IPS-18c (cell line): ENCODE measurements around the gene ZNF319.

Experiments
- H3K4me3 ChIP-seq: 2 replicates; pipeline ENCODE4 v1.7.0; 2013; ENCODE audit warnings: low read depth, mild to moderate bottlenecking, low read length, moderate library complexity; ENCODE audit not compliant: insufficient read depth
- H3K9me3 ChIP-seq: one replicate; pipeline ENCODE4 v1.6.1; 2013; ENCODE audit warnings: mild to moderate bottlenecking, low read length, moderate library complexity; ENCODE audit not compliant: control insufficient read depth, insufficient read depth

The ZNF319 gene

GRCh38 chr16:57999971-58000705 lies at the start of gene ZNF319:
Gene ZNF319, minus strand, starts transcription at chr16:58000672. Its CDS starts 2,407 bp downstream, at chr16:57998265.
- no peaks in the 10 kb centered on the region for H3K9me3 ChIP-seq
- peak within 1 kb of the TSS; percentile 87 for H3K4me3 ChIP-seq

DNA sequence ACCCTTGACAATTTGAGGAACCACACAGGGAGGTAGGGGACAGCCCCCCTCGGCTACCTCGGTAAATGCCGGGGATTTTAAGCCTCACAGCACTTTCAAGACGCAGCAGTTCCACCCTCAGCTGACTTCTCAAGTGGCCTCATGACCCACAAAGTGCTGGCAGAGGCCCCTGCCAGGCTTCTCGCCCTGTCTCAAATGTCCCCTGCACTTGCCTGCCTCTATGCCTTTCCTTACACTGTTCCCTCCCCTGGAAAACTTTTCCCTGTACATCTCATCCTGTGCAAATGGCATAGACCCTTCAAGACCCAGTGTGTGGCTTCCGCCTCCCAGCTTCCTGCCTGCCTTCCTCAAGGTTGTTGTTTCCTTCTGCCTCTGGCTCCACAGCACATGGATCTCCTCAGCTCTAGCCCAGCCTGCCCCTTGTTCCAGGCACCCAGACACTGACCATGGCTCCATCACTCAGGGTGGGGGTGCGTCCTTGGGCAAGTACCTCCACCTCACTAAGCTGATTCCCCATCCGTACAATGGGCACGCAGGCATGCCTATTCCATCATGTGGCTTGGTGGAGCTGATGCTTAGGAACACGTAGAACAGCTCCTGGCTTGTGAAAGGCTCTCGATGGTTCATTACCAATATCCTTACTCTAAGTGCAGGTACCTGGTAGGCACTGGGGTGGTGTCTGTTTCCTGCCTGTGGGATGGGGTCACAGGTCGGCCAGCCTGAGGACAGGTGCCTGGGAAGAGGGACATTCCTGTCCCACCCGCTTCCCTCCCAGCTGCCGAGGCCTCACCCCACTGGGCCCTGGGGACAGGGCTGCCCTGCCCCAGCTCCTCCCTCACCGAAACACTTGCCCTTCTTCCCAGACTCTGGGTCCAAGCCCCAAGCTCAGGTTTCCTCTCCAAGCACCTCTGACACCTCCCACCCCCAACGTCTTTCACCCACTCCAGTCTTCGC lies 49.0 kb upstream of the ZNF319 start:
- H3K9me3 ChIP-seq: no peaks in the 10 kb centered on the region
- H3K4me3 ChIP-seq: no peak overlapping the region

DNA sequence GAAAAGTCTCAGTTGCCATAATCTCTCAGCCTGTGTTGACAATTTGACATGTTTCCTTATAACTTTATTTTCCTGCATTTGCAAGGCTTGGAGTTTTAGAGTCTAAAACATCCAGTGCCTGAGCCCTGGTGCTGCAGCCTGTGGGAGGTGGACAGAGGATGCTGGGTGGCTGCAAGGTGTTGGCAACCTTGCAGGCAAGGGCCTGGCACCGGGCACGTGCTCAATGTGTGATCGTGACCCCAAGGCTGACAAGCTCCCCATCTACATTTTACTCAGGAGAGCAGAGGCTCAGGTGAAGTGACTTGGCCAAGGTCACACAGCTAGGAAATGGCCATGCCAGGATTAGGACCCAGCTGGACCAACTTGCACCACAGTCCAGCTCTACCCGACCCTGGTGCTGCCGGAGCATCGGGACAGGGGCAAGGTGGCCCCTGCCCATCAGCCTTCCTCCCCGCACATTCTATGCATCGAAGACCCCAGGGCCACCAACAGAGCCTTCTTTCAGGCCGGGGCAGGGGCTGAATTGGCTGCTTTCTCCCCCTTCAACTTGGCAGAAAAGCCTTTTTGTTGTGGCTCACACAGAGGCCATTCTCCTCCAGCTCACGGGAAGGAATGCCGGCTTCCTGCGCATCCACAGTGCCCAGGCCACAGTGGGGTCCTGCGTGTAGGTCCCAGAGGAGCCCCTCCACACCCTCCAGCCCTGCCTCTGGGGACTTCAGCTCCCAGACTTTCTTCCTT lies 48.2 kb upstream of the ZNF319 start:
- Histone ChIP-seq H3K9me3 (no peaks in the 10 kb centered on the region), H3K4me3 (no peak overlapping the region; the same call in 1 of the 2 replicates)

DNA sequence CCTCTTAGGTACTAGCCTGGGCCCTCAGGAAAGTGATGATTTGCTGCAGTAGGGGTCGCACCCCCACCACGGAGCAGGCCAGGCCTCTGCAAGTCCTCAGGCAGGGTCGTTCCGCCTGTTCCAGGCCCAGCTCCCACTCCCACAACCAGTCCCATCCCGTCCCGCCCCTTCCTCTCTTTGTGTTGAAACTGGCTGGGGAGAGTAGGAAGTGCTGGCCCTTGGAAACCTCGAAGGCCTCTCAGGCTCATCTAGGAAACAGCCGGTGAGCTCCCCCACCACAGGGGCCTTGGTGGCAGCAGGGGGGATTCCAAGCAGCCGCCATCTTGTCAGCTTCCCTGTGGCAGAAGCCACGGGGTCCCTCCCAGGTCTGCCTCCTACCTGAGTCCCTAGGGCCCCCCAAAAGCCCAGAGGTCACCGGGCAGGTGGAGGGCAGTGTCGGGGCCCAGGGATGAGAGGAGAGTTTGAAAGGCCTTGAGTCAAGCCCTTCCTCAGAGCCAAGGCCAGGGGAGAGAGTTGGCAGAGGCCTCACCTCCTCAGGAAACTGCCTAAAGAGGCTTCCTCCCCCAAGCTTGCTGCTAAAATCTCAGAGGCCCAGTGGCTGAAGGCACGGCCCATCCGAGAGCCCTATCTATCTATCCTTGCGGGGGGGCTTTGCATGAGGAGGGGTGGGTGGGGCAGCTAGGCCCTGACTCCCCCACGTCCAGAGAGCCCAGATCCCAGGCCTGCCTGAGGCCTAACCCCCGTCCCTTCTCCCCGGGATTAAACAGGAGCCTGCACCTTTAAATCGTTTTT lies 47.3 kb upstream of the ZNF319 start:
- no peak overlapping the region for H3K4me3 ChIP-seq
- H3K9me3 ChIP-seq: no peaks in the 10 kb centered on the region

GRCh38 chr16:58046936-58047335 lies 46.5 kb upstream of the ZNF319 start:
- no peak overlapping the region for H3K4me3 ChIP-seq
- H3K9me3 ChIP-seq: no peaks in the 10 kb centered on the region

GRCh38 chr16:58046054-58046881 lies 45.8 kb upstream of the ZNF319 start:
- H3K4me3 ChIP-seq: no peak overlapping the region; the same call in 1 of the 2 replicates
- no peaks in the 10 kb centered on the region for H3K9me3 ChIP-seq

- no peaks in the 10 kb centered on the region for H3K9me3 ChIP-seq
- H3K4me3 ChIP-seq: no peak overlapping the region
Observed at GRCh38 chr16:58045096-58045495, 44.6 kb upstream of the ZNF319 start.

- no peak overlapping the region for H3K4me3 ChIP-seq
- no peaks in the 10 kb centered on the region for H3K9me3 ChIP-seq
Observed at GRCh38 chr16:58044266-58045019, 44.0 kb upstream of the ZNF319 start.

- Histone ChIP-seq H3K4me3 (no peak overlapping the region), H3K9me3 (no peaks in the 10 kb centered on the region)
Observed at GRCh38 chr16:58043571-58044155, 43.2 kb upstream of the ZNF319 start.

GRCh38 chr16:58042886-58043515 lies 42.5 kb upstream of the ZNF319 start:
- no peak overlapping the region for H3K4me3 ChIP-seq
- H3K9me3 ChIP-seq: no peaks in the 10 kb centered on the region

GRCh38 chr16:58042001-58042885 lies 41.8 kb upstream of the ZNF319 start:
- Histone ChIP-seq H3K4me3 (no peak overlapping the region), H3K9me3 (no peaks in the 10 kb centered on the region)

GRCh38 chr16:58041628-58041955 lies 41.1 kb upstream of the ZNF319 start:
- Histone ChIP-seq H3K9me3 (no peaks in the 10 kb centered on the region), H3K4me3 (no peak overlapping the region)

GRCh38 chr16:58040945-58041627 lies 40.6 kb upstream of the ZNF319 start:
- H3K9me3 ChIP-seq: no peaks in the 10 kb centered on the region
- H3K4me3 ChIP-seq: no peak overlapping the region

- Histone ChIP-seq H3K4me3 (no peak overlapping the region), H3K9me3 (no peaks in the 10 kb centered on the region)
Observed at GRCh38 chr16:58040496-58040846, 40.0 kb upstream of the ZNF319 start.
